ENCODE results near the gene MOSPD2. TPM values are rescaled to one million over a fixed set of nuclear protein-coding genes. Genes with fewer than 3 reads are reported as not detected.
A peak's percentile ranks its signal among the peaks of the same experiment; 100 is the strongest.

MOSPD2 gene
- total RNA-seq, 1 donor: 29.0 TPM

DNA sequence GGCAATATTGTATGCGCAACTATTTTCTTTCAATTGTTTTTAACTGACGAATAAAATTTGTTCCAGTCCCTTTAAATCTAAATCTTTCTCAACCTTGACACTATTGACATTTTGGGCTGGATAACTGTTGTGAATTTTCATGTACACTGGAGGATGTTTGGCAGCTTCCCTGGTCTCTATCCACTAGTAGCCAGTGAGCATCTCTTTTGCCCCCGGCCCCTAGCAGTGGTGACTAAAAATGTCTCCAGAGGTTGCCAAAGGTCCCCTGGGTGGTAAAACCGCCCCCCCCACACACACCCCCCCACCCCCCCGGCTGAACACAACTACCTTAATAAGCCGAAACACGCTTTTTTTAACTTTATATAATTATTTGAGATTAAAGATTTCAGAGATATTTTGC is 866 bp upstream of the MOSPD2 start:
- H3K4me1 ChIP-seq (ENCODE audit: insufficient read depth, low read length): peaks cover 6% of the 10 kb centered on the region
- peaks cover 57% of the 10 kb centered on the region for H3K79me2 ChIP-seq (ENCODE audit: insufficient read depth, low read length)
- peak overlapping the region; percentile 82 for H3K4me2 ChIP-seq (ENCODE audit: insufficient read depth, low read length)
- peaks cover 3% of the 10 kb centered on the region for H3K36me3 ChIP-seq (ENCODE audit: insufficient read depth, low read length)
- H2AFZ ChIP-seq (ENCODE audit: low read length): no peak overlapping the region
- DNase-seq (ENCODE audit: insufficient read length, low spot score, missing footprints): peak; percentile 61
- no peak overlapping the region for H3K27ac ChIP-seq (ENCODE audit: low read depth, low read length)
- TF ChIP-seq, protein P1, sequence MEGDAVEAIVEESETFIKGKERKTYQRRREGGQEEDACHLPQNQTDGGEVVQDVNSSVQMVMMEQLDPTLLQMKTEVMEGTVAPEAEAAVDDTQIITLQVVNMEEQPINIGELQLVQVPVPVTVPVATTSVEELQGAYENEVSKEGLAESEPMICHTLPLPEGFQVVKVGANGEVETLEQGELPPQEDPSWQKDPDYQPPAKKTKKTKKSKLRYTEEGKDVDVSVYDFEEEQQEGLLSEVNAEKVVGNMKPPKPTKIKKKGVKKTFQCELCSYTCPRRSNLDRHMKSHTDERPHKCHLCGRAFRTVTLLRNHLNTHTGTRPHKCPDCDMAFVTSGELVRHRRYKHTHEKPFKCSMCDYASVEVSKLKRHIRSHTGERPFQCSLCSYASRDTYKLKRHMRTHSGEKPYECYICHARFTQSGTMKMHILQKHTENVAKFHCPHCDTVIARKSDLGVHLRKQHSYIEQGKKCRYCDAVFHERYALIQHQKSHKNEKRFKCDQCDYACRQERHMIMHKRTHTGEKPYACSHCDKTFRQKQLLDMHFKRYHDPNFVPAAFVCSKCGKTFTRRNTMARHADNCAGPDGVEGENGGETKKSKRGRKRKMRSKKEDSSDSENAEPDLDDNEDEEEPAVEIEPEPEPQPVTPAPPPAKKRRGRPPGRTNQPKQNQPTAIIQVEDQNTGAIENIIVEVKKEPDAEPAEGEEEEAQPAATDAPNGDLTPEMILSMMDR (IDR thresholded peaks at IDR 0.05; ENCODE audit: extremely low read depth, low read depth, low read length): no peak
- H3K4me3 ChIP-seq (ENCODE audit: insufficient read depth, low read length): peak overlapping the region; percentile 80
- no peaks in the 10 kb centered on the region for H3K27me3 ChIP-seq (ENCODE audit: insufficient read depth, low read length)
- H4K20me1 ChIP-seq (ENCODE audit: insufficient read depth, low read length): no peaks in the 10 kb centered on the region
- no peaks in the 10 kb centered on the region for H3K9me3 ChIP-seq (ENCODE audit: low read depth, low read length)

DNA sequence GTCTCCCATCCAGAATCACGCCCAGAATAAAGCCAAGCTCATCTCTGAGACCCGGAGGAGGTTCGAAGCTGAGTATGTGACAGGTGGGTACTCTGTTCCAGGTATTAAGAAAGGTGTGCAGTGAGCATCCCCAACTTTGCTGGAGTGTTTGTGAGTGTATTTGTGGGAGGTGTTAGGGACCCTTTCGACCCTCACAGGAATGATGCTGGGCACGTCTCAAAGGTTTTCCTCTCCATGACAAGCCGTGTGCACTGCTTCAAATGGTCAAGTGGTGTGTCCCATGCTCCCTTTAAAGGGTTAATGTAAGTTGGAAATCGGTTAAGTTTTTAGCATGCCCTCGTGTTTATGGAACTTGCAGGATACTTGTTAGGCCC is 442 bp downstream of the MOSPD2 start:
- Histone ChIP-seq H3K9me3 (ENCODE audit: low read depth, low read length) (no peaks in the 10 kb centered on the region), H3K27me3 (ENCODE audit: insufficient read depth, low read length) (no peaks in the 10 kb centered on the region), H3K4me2 (ENCODE audit: insufficient read depth, low read length) (peak overlapping the region; percentile 75), H3K4me1 (ENCODE audit: insufficient read depth, low read length) (peaks cover 6% of the 10 kb centered on the region), H2AFZ (ENCODE audit: low read length) (peak overlapping the region; percentile 72), H3K4me3 (ENCODE audit: insufficient read depth, low read length) (peak overlapping the region; percentile 80), H3K27ac (ENCODE audit: low read depth, low read length) (peak overlapping the region; percentile 67), H4K20me1 (ENCODE audit: insufficient read depth, low read length) (no peaks in the 10 kb centered on the region), H3K79me2 (ENCODE audit: insufficient read depth, low read length) (peaks cover 50% of the 10 kb centered on the region), H3K36me3 (ENCODE audit: insufficient read depth, low read length) (peaks cover 2% of the 10 kb centered on the region)
- no peak for DNase-seq (ENCODE audit: insufficient read length, low spot score, missing footprints)
- TF ChIP-seq, protein P1 (IDR thresholded peaks at IDR 0.05; ENCODE audit: extremely low read depth, low read depth, low read length): no peak

DNA sequence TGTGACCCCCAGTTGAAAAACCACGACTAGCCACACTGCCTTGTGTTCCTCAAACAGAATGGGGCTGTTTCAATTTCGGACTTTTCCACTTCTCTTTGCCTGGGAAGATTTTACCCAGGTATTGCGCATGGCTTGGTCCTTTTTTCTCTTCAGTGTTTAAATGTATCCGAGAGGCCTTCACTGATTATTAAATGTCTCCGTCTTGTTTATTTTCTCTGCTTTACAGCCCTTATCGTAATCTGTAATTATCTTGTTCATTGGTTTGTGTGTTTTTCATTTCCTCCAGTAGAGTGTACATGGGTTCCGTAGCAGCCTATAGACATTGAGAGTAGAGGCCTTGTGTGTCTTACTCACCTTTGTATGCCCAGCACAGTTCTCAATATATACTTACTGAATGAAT is 2.4 kb downstream of the MOSPD2 start:
- no peak for DNase-seq (ENCODE audit: insufficient read length, low spot score, missing footprints)
- TF ChIP-seq, protein P1 (IDR thresholded peaks at IDR 0.05; ENCODE audit: extremely low read depth, low read depth, low read length): no peak
- H2AFZ ChIP-seq (ENCODE audit: low read length): no peak overlapping the region
- peaks cover 46% of the 10 kb centered on the region for H3K79me2 ChIP-seq (ENCODE audit: insufficient read depth, low read length)
- no peak overlapping the region for H3K4me2 ChIP-seq (ENCODE audit: insufficient read depth, low read length)
- no peaks in the 10 kb centered on the region for H3K27me3 ChIP-seq (ENCODE audit: insufficient read depth, low read length)
- no peaks in the 10 kb centered on the region for H3K9me3 ChIP-seq (ENCODE audit: low read depth, low read length)
- no peaks in the 10 kb centered on the region for H4K20me1 ChIP-seq (ENCODE audit: insufficient read depth, low read length)
- H3K4me3 ChIP-seq (ENCODE audit: insufficient read depth, low read length): no peak overlapping the region
- peaks cover 6% of the 10 kb centered on the region for H3K4me1 ChIP-seq (ENCODE audit: insufficient read depth, low read length)
- no peak overlapping the region for H3K27ac ChIP-seq (ENCODE audit: low read depth, low read length)
- H3K36me3 ChIP-seq (ENCODE audit: insufficient read depth, low read length): peaks cover 2% of the 10 kb centered on the region

- no peaks in the 10 kb centered on the region for H3K9me3 ChIP-seq (ENCODE audit: low read depth, low read length)
- H3K4me3 ChIP-seq (ENCODE audit: insufficient read depth, low read length): no peak overlapping the region
- H3K36me3 ChIP-seq (ENCODE audit: insufficient read depth, low read length): no peaks in the 10 kb centered on the region
- no peak for DNase-seq (ENCODE audit: insufficient read length, low spot score, missing footprints)
- H3K27me3 ChIP-seq (ENCODE audit: insufficient read depth, low read length): no peaks in the 10 kb centered on the region
- no peak overlapping the region for H3K4me2 ChIP-seq (ENCODE audit: insufficient read depth, low read length)
- TF ChIP-seq, protein P1 (IDR thresholded peaks at IDR 0.05; ENCODE audit: extremely low read depth, low read depth, low read length): no peak
- no peaks in the 10 kb centered on the region for H4K20me1 ChIP-seq (ENCODE audit: insufficient read depth, low read length)
- H3K27ac ChIP-seq (ENCODE audit: low read depth, low read length): no peak overlapping the region
- H3K4me1 ChIP-seq (ENCODE audit: insufficient read depth, low read length): no peaks in the 10 kb centered on the region
- H3K79me2 ChIP-seq (ENCODE audit: insufficient read depth, low read length): peaks cover 18% of the 10 kb centered on the region
- no peak overlapping the region for H2AFZ ChIP-seq (ENCODE audit: low read length)
These were observed 10.6 kb downstream of the MOSPD2 start for GRCh38 chrX:14883826-14884225.
